ENCODE data around the gene TSTD1.
"Not testable (repeated sequence)": the region's sequence is repeated elsewhere in the genome, so short reads cannot be mapped to it uniquely, and the experiment has no call there.

The TSTD1 gene

GRCh38 chr1:161037661-161038522 is 872 bp downstream of the TSTD1 start:
- CTCF ChIA-PET: no interaction called here

GRCh38 chr1:161033751-161034150 is 5.0 kb downstream of the TSTD1 start:
- DNase-seq (ENCODE audit: extremely low spot score): no peak
- TF ChIP-seq PKNOX1 (IDR thresholded peaks at IDR 0.05) (no peak), SP1 (IDR thresholded peaks at IDR 0.05) (no peak), CTBP1 (IDR thresholded peaks at IDR 0.05; ENCODE audit: borderline replicate concordance) (no peak), FOXK2 (IDR thresholded peaks at IDR 0.05) (no peak)
- ChIA-PET CTCF (interaction anchor here (0.6 kb wide), 1 partner anchor 315 kb away, joined by 3 read pairs; no protein-coding TSS in a partner anchor), POLR2A (interaction anchor here (1.5 to 1.8 kb wide), 2 partner anchors 11 to 12 kb away, joined by 8 to 9 read pairs; partner anchors contain the start of genes F11R and USF1)

More at GRCh38 chr1:161037661-161038522, 872 bp downstream of the TSTD1 start:
- POLR2A ChIA-PET: interaction anchor here (0.7 kb wide), 1 partner anchor 16 kb away, joined by 3 read pairs; no protein-coding TSS in a partner anchor
- no peak for TF ChIP-seq FOXK2 (IDR thresholded peaks at IDR 0.05)
- TF ChIP-seq TARDBP (IDR thresholded peaks at IDR 0.05): no peak
- TF ChIP-seq ELF4 (IDR thresholded peaks at IDR 0.05): no peak
- no peak for TF ChIP-seq PKNOX1 (IDR thresholded peaks at IDR 0.05)
- no peak for TF ChIP-seq ARNT (IDR thresholded peaks at IDR 0.05)
- DNase-seq (ENCODE audit: extremely low spot score): no peak

- DNase-seq (ENCODE audit: extremely low spot score): no peak
- TF ChIP-seq FOXA1 (IDR thresholded peaks at IDR 0.05): no peak
- TF ChIP-seq PKNOX1 (IDR thresholded peaks at IDR 0.05): no peak
- no peak for TF ChIP-seq FOXK2 (IDR thresholded peaks at IDR 0.05)
- TF ChIP-seq SUZ12 (IDR thresholded peaks at IDR 0.05): no peak
- no peak for TF ChIP-seq SP1 (IDR thresholded peaks at IDR 0.05)
- TF ChIP-seq NFRKB (IDR thresholded peaks at IDR 0.05): no peak
- TF ChIP-seq TARDBP (IDR thresholded peaks at IDR 0.05): no peak
- TF ChIP-seq ARNT (IDR thresholded peaks at IDR 0.05): no peak
- no peak for TF ChIP-seq FOXM1 (IDR thresholded peaks at IDR 0.05; ENCODE audit: borderline replicate concordance)
- TF ChIP-seq LEF1 (IDR thresholded peaks at IDR 0.05; ENCODE audit: borderline replicate concordance): no peak
- TF ChIP-seq BHLHE40 (IDR thresholded peaks at IDR 0.05; ENCODE audit: borderline replicate concordance): no peak
- TF ChIP-seq HDGF (IDR thresholded peaks at IDR 0.05; ENCODE audit: borderline replicate concordance): no peak
- no peak for TF ChIP-seq L3MBTL2 (conservative IDR thresholded peaks at IDR 0.05)
- TF ChIP-seq ZNF384 (IDR thresholded peaks at IDR 0.05): no peak
- ChIA-PET POLR2A (interaction anchor here (1.0 to 1.8 kb wide), 3 partner anchors 11 to 85 kb away, joined by 3 to 9 read pairs (median 8); partner anchors contain the start of genes F11R, NIT1, PFDN2 and USF1), CTCF (no interaction called here)
These were observed 6.4 kb downstream of the TSTD1 start for GRCh38 chr1:161032409-161032808.

DNA sequence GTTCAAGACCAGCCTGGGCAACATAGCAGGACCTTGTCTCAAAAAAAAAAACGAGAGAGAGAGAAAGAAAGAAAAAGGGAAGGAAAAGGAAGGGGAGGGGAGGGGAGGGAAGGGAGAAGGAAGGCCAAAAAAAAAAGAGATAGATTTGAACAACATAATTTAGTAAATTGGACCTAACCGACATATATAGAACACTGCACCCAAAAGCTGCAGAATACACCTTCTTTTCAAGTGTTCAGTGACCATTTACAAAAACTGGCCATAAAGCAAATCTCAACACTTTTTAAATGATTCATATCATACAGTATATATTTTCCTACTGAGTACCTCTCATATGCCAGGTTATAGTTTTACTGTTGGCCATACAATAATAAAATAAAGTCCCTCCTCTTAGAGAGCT is 6.9 kb downstream of the TSTD1 start:
- CTCF ChIA-PET: no interaction called here
- POLR2A ChIA-PET: interaction anchor here (1.0 to 1.8 kb wide), 2 partner anchors 11 to 86 kb away, joined by 3 to 9 read pairs; partner anchors contain the start of genes F11R, NIT1 and PFDN2
- TF ChIP-seq LEF1 (IDR thresholded peaks at IDR 0.05; ENCODE audit: borderline replicate concordance): no peak
- no peak for TF ChIP-seq PKNOX1 (IDR thresholded peaks at IDR 0.05)
- no peak for TF ChIP-seq CTBP1 (IDR thresholded peaks at IDR 0.05; ENCODE audit: borderline replicate concordance)
- no peak for TF ChIP-seq BHLHE40 (IDR thresholded peaks at IDR 0.05; ENCODE audit: borderline replicate concordance)
- TF ChIP-seq FOXK2 (IDR thresholded peaks at IDR 0.05): no peak
- TF ChIP-seq ARNT (IDR thresholded peaks at IDR 0.05): no peak
- no peak for TF ChIP-seq FOXM1 (IDR thresholded peaks at IDR 0.05; ENCODE audit: borderline replicate concordance)
- TF ChIP-seq ELF4 (IDR thresholded peaks at IDR 0.05): no peak
- no peak for TF ChIP-seq SP1 (IDR thresholded peaks at IDR 0.05)
- TF ChIP-seq SUZ12 (IDR thresholded peaks at IDR 0.05): no peak
- no peak for TF ChIP-seq FOXA1 (IDR thresholded peaks at IDR 0.05)
- TF ChIP-seq HDGF (IDR thresholded peaks at IDR 0.05; ENCODE audit: borderline replicate concordance): no peak
- TF ChIP-seq ZNF384 (IDR thresholded peaks at IDR 0.05): no peak
- no peak for TF ChIP-seq NFRKB (IDR thresholded peaks at IDR 0.05)
- TF ChIP-seq L3MBTL2 (conservative IDR thresholded peaks at IDR 0.05): no peak
- DNase-seq (ENCODE audit: extremely low spot score): no peak

- POLR2A ChIA-PET: interaction anchor here (1.1 kb wide), 1 partner anchor 8 kb away, joined by 3 read pairs; the partner anchor contains the start of gene F11R
- CTCF ChIA-PET; DNase-seq (ENCODE audit: extremely low spot score): not testable (repeated sequence)
These were observed 9.3 kb downstream of the TSTD1 start for GRCh38 chr1:161029466-161029865.

DNA sequence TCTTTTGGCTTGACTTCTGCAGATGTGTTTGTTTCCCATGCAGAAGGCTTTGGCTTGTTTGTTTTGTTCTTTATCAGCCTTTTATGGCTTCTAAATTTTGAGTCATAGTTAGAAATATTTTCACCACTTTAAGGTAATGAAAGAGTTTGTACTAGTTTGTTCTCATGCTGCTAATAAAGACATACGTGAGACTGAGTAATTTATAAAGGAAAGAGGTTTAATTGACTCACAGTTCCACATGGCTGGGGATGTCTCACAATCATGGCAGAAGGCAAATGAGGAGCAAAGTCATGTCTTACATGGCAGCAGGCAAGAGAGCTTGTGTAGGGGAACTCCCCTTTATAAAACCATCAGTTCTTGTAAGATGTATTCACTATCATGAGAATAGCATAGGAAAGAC is 11.8 kb downstream of the TSTD1 start:
- POLR2A ChIA-PET; CTCF ChIA-PET; DNase-seq (ENCODE audit: extremely low spot score): not testable (repeated sequence)

GRCh38 chr1:161022432-161022831 is 16.3 kb downstream of the TSTD1 start:
- POLR2A ChIA-PET: interaction anchor here (2.2 to 2.8 kb wide), 2 partner anchors 10 to 24 kb away, joined by 9 to 32 read pairs; partner anchors contain the start of gene USF1
- CTCF ChIA-PET: interaction anchor here (0.6 kb wide), 1 partner anchor 48 kb away, joined by 3 read pairs; no protein-coding TSS in a partner anchor
- not testable (repeated sequence) for DNase-seq (ENCODE audit: extremely low spot score)

Measured in HEK293T (cell line).